Fibroblast of the conjunctiva (primary cell): ENCODE measurements around the gene GSE1.
"Not testable (repeated sequence)": the region's sequence is repeated elsewhere in the genome, so short reads cannot be mapped to it uniquely, and the experiment has no call there.

Experiments
- DNase-seq: peaks from one replicate; pipeline ENCODE4 v3.0.0-alpha.2; 2010; ENCODE audit warnings: low read depth

The GSE1 gene

DNA sequence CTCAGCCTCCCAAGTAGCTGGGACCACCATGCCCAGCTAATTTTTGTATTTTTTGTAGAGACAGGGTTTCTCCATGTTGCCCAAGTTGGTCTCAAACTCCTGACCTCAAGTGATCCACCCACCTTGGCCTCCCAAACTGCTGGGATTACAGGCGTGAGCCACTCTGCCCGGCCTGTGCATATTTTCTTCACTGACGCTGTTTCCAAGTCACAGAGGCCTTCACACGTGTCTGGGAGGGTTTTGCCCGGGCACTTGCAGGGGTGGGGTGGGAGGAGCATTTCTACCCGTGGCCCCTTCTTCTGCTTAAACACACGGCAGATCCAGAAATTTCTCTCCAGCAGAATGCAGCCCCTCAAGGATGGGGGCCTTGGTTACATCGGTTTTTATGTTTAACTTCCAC lies 20.8 kb upstream of the GSE1 start:
- not testable (repeated sequence) for DNase-seq

DNA sequence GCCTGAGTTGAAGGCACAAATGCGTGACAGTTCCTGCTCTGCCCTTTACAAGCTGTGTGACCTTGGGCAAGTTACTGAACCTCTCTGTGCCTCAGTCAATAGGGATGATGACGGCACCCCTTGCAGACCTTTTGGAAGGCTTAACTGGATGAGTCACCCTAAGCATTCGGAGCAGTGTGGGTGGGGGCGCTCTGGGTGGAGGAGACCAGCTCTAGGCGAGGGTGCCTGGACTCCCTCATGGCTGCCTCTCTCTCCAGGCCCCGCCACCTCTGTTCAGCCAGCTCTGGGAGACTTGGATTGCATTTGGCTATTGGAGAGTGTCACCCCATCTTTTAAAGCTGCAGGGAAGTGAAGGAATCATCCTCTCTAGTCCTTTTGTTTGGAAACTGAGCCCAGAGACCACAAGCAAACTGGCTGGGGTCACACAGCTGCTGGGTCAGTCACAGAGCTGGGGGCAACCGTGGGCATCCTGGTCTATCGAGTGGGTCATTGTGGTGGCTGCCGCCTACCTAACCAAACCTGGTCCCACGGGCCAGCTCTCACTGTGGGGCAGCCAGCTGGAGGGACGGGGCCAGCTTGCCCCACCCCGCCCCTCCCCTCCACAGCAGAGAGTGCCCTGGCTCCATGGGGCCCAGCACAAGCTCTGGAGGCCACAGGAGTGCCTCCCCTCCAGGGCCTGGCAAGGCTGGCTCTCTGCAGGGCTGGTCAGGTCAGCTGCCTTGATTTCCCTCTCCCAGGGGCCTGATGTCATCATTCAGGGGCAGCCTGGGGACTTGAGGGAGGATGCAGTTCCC lies 20.2 kb upstream of the GSE1 start:
- DNase-seq: no peak

DNA sequence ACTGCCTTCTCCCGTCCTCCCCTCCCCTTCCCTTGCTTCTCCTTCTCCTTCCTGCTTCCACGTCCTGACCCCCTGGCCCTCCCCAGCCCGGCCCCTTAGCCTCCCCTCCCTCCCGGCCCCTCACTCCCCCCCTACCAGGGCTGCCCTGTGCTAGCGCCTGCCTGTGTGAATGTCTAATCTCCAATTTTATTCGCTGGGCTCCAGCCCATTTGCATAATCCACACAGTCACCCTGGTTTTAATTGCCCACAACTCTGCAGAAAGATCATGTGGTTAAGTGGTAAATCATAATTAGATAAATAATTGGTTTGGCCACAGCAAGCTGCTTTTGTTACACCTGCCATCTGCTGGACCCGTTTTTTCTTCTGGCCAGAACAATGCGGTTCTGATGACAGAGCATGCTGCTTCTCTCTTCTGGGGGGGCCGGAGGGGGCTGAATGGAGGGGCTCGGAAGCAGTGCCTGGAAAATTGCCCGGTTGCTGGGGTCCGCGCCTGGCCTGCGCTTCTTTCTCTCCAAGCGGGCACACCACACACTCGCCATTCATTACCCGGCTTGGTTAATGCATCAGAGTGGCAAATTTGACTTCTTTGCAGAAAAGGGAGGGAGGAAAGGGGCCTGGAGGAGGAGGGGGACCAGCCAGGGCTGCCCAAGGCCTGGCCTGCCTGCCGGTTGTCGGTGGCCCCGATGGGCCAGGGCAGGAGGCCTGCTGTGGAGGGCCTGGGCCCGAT lies 19.5 kb upstream of the GSE1 start:
- no peak for DNase-seq

DNA sequence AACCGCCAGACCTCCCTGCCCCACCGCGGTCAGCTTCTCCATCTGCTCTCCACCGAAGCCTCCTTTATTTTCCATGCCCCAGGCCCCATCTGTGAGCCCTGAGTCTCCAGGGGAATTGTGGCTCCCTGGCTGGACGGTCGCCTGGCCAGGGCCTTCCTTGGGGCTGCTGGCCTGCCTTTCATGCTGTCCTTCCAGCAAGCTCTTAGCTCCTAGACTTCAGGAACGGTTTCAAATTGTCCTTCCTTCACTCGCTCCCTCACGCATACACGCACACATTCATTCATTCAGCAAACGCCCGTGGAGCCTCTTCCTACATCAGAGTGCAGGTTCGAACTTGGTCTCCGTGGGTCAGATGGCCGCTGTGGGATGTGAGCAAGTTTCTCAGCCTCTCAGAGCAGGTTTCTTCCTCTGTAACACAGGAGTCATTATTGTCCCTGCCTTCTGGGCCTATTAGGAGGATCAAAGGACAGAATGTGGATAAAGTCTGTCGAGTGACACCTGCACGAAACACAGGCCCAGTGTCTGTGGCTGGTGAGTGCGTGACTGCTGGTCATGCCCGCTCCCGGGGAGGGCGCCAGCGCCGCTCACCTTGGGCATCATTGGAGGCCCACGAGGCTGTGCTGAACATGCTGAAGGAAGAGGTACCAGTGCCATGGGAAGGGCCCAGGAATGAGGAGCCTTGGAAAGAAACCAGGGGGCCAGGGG lies 18.7 kb upstream of the GSE1 start:
- no peak for DNase-seq

DNA sequence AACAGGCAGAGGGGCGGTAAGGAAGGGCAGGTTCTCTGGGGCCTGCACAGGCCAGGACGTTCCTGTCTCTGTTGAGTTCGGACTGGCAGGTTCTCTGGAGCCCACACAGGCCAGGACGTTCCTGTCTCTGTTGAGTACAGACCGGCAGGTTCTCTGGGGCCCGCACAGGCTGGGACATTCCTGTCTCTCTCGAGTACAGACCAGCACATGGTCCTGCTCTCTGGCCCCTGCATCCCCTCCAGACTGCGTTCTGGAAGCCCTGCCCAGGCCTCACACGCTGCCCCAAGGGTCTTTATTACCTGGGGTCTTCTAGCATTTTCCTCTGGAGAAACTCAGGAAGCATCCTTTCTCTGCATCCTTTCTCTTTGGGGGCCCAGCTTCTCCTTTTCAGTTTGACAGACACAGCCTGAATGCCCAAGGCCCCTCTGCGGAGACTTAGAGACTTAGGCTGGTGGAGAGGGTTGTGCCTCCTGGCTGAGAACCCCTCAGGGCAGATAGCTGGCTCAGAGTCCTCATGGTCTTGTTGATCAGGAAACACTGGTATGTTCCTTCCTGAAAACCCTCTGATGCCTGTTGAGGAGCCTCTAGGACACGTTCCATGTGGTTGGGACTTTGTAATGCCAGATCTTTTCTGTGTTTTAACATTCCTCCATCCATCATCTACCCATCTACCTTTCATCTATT lies 18.0 kb upstream of the GSE1 start:
- DNase-seq: no peak

DNA sequence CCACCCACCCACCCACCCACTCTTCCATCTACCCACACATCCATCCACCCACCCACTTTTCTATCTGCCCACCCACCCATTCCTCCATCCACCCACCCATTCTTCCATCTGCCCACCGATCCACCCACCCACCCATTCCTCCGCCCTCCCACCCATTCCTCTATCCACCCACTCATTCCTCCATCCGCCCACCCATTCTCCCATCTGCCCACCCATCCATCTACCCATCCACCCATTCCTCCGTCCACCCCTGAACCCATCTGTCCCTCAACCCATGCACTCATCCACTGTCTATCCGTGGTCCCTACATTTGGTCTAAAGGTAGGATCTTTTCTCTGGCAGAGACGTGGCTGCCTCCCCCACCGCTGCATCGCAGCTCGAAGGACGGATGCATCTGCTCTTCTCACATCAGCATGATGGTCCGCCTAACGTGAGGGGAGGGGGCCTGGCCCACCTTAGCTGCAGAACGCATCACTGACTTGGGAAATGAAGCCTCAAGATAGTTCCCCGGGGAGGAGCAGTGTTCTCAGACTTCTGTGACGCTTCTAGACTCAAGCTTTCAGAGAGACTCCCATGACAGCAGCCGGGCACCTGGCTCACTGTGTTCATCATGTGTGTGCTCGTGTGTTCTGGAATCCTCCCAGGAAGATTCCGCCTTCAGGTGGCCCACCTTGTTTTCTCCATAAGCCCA lies 17.2 kb upstream of the GSE1 start:
- no peak for DNase-seq

DNA sequence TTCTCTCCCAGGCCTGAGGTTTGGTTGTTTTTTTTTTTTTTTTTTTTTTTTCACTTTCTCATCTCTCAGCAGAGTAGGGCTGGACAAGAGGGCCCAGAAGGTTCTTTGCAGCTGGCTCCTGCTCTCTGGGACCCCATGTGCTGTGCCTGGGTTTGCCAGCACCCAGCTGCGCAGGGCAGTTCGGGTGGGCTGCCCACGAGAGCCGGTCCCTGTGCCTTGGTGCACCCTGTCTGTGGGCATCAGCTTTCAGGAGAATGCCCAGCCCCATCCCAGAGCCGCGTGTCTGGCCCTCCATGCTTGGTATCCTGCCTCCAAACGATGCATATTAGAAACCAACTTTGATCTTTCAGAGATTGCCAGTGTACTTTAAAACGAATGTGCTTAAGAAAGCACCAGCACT lies 15.0 kb upstream of the GSE1 start:
- no peak for DNase-seq

DNA sequence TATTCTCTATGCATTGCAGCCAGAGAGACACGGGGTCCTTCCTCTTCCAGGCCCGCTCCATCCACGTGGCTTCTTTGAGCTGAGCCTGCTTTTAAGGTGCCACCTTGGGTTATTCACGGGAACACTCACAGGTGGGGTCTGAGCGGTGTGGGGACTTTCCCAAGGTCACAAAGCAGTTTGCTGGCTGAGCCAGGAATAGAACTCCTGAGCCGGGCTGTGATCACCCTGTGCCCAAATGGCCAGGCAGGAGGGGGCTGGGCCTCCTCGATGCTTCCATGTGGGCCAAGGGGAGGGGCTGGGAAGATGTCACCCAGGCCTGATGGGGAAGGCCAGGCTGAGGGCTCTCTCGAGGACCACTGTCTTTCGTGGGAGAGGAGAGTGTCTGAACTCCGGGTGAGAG lies 13.0 kb upstream of the GSE1 start:
- DNase-seq: no peak

DNA sequence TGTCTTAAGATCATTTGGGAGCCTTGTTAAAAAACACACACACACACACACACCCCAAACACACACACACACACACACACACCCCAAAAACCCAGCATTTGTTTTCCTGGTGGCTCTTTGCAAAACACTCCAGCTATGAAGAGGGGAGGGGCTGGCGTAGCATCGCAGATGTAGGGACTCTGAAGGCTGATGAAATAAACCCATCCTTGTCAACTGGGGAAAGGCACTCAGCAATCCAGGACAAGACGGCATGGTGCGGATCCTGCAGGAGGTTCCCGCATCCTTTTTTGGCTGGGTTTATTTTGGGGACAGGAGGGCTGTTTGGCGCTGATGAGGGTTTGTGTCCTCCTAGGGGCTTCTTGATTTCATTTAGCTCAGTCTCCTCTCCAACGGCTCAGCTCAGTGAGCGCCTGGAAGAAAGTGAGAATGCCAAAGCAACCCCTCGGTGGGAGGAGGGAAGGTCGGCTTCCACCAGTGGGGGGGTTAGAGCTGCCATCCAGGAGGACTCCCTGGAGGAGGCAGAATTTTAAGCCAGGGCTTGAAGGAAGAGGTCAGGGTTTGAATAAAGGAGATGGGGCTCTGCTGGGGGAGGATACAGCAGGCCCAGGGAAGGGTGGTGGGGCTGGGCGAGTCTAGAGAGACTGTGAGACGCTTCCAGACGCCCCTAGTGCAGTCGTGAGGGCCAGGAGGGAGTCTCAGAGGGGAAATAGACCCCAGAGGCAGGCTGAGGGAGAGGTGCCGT lies 12.4 kb upstream of the GSE1 start:
- no peak for DNase-seq

DNA sequence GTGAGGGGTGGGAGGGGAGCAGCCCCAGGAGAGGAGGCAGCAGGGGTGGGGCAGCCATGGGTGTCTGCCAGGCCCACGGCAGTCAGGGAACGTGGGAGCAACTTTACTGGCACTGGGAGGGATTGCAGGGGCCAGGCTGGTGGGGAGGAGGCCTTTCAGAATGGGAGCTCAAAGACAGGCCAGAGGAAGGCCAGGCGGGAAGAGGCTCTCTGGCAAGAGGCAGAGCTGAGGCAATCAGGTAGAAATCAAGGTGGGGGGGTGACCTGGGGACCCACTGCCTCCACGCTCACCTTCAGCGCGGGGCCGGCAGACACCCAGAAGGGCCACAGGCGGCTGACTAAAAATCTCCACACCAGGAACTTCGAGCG lies 11.9 kb upstream of the GSE1 start:
- DNase-seq: no peak

DNA sequence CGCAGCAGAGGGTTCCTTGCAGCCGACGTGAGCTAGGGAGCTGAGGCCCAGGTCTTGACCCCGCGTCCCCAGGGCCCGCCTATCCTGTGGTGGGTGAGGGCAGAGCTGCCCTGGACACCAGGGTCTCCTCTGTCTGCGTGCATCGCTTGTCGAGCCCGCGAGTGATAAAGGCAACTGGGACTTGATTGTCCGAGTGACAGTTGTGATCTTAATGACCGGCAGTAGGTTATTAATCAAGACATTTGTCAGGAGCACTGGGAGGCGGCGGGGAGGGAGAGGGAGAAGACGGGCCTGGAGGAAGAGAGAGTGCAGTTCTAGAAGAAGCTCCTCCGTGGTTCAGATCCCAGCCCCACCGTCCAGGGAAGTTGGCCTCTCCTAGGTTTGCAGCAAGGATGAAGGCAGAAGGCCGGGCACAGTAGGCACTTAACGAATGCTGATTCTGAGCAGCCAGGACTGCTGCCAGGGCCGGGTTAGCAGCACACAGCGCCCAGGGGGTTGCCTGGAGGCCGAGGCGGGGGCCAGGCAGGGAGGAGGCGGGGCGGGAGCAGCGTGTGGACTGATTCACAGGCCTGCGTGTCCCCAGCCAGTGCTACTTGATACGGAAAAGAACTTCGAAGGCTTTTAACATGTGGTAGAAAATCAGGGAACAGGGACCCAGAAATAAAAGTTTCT lies 11.3 kb upstream of the GSE1 start:
- no peak for DNase-seq

DNA sequence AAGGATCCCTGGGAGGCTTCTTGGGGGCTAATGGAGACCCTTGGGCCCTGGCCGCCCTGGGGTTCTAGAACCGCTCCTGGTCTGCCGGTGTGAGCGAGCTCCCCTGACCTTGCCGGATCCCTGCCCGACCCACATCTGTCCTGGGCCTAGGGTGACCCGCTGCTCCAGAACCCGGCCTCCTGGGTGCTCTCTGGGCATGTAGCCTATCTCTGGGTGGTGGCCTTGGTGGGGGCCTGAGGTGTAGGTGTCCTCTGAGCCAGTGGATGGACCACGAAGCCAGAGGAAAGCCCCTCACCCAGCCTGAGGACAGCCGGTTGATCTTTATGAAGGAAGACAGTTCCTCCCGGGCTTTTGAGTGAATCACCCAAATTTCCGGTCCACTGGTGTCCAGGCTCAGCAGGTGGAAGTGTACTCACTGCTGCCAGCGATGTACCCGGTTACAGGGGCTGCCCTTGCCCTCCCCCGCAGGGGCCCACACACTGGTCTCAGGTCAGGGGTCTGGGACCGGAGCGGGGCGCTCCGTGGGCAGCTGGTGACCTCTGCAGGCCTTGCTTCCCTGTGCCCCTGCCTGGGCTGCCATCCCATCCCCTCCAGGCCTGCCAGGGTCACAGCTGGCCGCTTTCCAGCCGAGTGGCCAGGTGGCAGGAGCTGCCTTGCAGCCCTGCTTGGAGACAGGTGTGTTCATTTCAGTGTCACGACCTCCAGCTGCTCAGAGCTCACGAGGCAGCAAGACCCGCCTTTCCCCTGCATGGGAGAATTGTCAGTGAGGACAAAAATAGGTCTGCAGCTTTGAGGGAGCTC lies 10.5 kb upstream of the GSE1 start:
- no peak for DNase-seq

DNA sequence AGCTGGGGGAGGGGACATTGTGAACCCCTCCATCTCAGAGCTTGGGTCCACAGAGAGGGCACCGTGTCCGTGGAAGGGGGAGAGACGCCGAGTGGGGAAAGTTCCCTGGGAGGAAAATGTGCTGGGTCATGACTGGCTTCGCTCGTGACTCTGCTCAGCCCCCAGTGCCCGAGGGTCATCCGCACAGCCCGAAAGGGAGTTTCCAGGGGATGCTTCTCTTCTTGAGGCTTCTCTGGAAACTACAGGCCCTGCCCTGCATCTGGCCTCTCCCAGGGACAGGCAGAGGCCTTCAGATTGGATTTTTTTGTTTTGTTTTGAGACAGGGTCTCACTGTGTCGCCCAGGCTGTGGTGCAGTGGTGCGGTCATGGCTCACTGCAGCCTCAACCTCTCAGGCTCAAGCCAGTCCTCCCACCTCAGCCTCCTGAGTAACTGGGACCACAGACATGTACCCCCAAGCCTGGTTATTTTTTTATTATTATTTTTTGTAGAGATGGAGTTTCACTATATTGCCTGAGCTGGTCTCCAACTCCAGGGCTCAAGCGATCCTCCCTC lies 9.8 kb upstream of the GSE1 start:
- DNase-seq: no peak

DNA sequence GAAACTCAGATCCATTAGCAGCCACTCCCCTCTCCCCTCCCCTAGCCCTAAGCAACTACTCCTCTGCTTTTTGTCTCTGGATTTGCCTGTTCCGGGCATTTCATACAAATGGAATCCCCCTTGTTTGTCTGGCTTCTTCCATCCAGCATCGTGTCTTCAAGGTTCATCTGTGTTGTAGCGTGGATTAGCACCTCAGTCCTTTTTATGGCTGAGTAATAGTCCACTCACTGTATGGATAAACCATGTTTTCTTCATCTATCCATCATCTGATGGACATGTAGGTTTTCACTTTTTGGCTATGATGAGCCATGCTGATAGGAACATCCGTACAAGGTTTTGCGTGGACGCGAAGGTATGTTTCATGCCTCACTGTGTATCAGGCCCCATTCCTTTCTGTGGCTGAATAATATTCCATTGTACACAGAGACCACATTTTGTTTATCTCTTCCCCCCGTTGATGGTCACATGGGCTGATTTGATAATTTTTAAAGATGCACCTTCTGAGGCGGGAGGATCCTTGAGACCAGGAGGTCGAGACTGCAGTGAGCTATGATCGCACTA lies 8.9 kb upstream of the GSE1 start:
- DNase-seq: no peak

DNA sequence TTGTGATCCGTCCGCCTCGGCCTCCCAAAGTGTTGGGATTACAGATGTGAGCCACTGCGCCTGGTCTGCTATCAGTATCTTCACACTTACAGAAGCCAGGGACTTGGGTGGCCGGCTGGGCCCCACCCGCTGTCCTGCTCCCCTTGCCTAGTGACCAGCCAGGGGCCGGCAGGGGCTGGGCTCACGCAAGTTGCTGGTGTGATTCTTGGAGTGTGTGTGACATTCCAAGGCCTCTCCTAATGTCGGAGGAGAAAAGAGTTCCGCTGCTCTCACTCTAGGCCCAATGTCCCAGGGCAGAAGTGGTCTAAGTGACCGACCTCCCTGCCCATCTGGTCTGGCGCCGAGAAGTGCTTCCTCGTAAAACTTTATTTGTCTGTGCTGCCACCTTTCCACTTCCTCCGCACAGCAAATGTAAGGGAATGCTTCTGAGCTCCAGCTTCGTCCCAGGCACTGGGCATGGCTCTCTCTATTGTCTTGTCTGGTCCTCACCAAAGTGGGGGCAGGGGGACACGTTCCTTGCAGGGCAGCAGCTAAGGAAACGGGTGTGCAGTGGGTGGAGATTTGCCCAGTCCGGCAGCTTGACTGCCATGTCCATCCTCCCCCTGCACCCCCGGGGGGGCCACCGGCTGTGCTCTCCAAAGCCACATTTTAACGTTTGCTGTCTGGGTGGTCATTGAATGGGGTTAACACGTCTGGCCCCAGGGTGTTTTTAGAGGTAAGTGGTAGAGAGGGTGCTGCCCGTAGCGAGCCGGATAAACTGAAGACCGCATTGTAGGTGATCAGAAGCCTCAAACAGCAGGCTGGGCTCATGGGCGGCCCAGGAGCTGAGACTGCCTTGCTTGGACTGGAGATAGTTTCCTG lies 7.8 kb upstream of the GSE1 start:
- DNase-seq: no peak

DNA sequence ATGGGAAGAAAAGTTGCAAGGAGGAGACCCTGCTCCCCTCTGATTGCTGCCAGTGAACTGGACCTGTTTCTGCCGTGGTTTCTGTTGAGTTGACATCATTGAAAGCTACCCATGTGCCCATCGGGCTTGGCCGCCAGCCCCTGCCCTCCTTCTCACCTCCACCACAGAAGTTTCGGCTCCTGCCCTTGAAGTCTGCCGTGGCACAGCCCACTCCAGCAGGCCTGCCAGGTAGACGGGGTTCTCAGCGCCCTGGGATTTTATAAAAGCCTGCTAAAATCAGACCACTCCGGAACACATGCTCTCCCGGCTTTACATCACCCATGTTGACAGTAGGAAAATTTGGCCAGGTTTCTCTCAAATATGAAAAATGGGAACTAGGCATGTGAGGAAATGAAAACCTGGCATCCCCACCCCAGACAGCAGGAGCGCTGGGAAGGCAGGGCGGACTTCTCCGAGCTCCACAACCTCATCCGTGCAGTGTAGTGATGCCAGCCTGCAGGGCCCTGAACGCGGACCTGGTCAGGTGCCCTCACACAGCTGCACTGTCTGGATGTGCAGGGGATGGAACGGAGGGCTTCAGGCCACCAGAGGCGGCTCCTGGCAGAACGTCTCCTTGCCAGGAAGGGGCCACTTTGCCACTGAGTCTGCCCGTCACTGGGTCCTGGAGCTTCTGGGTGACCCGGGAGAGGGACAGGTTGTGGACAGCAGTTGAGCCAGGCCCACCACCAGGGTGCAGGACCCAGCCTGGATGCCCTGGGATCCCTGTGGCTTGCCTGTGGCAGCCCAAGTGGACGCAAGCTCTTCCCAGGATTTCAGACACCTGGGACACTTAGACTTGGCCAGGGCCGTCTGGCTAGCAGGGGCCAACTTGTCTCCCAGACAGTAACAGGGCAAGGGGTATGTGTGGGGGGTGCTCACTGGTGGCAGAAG lies 6.9 kb upstream of the GSE1 start:
- DNase-seq: no peak

DNA sequence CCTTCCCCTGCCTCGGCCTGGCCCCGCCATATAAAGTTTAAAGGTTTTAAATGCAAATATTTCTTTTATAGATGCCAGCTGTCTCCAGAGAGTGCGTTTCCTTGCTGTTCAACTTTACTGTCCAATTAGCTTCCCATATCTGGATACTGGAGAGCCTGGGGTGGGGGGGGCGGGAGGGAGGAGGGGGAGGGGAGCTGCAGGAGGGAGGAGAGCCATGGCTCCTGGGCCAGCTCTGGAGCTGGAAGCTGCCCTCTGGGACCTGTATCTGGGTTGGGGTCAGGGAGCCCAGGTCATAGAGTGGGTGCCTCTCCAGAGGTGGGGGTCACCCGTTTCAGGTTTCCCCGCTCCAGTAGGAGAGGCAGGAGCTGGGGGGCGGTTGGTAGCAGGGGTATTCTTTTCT lies 6.2 kb upstream of the GSE1 start:
- DNase-seq: no peak
